WTC11 (cell line): ENCODE measurements around the gene PIGZ.

Source experiments
- CREB1 ChIP-seq: sonication (generic); formaldehyde crosslinking; IDR thresholded peaks from 2 replicates; pipeline ENCODE4 v1.8.0; 2023; ENCODE audit warnings: mild to moderate bottlenecking, missing genetic modification reagents
- CTCF ChIP-seq: fragments of 200-600 bp; IDR thresholded peaks from 2 replicates; pipeline ENCODE4 v1.8.0; 2022; ENCODE audit warnings: antibody characterized with exemption
- E2F1 ChIP-seq: sonication (generic); formaldehyde crosslinking; IDR thresholded peaks from 2 replicates; pipeline ENCODE4 v1.8.0; 2022; ENCODE audit warnings: mild to moderate bottlenecking, missing genetic modification reagents
- ELF4 ChIP-seq: sonication (generic); formaldehyde crosslinking; IDR thresholded peaks from 2 replicates; pipeline ENCODE4 v1.8.1; 2022; ENCODE audit warnings: low read depth, mild to moderate bottlenecking, moderate library complexity, missing genetic modification reagents
- ESRRA ChIP-seq: sonication (generic); formaldehyde crosslinking; IDR thresholded peaks from 2 replicates; pipeline ENCODE4 v1.8.1; 2022; ENCODE audit warnings: mild to moderate bottlenecking, missing genetic modification reagents, borderline replicate concordance
- FOXJ3 ChIP-seq: sonication (generic); formaldehyde crosslinking; IDR thresholded peaks from 2 replicates; pipeline ENCODE4 v1.9.0; 2021; ENCODE audit warnings: missing genetic modification reagents, mild to moderate bottlenecking, borderline replicate concordance
- JUN ChIP-seq: sonication (generic); formaldehyde crosslinking; IDR thresholded peaks from 2 replicates; pipeline ENCODE4 v1.8.0; 2023; ENCODE audit warnings: mild to moderate bottlenecking, missing genetic modification reagents
- MAX ChIP-seq: sonication (generic); formaldehyde crosslinking; IDR thresholded peaks from 2 replicates; pipeline ENCODE4 v1.8.0; 2022; ENCODE audit warnings: mild to moderate bottlenecking, missing genetic modification reagents
- NFE2L1 ChIP-seq: sonication (generic); formaldehyde crosslinking; IDR thresholded peaks from 2 replicates; pipeline ENCODE4 v1.8.1; 2023; ENCODE audit warnings: missing genetic modification reagents
- TCF7 ChIP-seq: sonication (generic); formaldehyde crosslinking; IDR thresholded peaks from 2 replicates; pipeline ENCODE4 v1.8.0; 2022; ENCODE audit warnings: mild to moderate bottlenecking, low read depth, missing genetic modification reagents, moderate library complexity
- TEAD1 ChIP-seq: sonication (generic); formaldehyde crosslinking; IDR thresholded peaks from 2 replicates; pipeline ENCODE4 v1.8.0; 2022; ENCODE audit warnings: mild to moderate bottlenecking, missing genetic modification reagents
- USF1 ChIP-seq: sonication (generic); formaldehyde crosslinking; IDR thresholded peaks from 2 replicates; pipeline ENCODE4 v1.8.0; 2022; ENCODE audit warnings: mild to moderate bottlenecking, missing genetic modification reagents
- ZNF263 ChIP-seq: sonication (generic); formaldehyde crosslinking; IDR thresholded peaks from 2 replicates; pipeline ENCODE4 v1.8.1; 2022; ENCODE audit warnings: low read depth, mild to moderate bottlenecking, moderate library complexity, missing genetic modification reagents

DNA sequence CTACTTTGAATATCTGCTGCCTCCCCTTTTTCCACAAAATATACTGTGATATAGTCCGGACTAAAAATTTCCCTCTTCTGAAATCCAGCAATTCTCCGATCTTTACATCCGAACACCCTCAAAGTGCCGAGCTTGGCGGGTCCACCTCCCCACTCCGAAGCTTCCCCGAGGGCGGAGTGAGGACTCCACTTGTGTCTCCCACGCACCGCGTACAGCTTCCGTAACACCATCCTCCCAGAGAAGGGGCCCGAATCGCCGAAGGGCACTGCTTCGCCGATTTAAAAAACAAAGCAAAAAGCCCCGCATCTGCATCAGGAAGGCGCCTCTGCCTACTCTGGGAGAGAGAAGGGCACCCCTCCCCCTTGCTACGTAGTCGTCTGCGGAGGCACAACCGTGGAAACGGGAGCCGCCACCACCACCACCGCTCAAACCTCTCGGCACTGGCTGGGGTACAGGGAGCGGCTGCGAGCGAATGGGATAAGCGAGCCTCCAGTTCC is 26.9 kb downstream of the PIGZ start:
- TF ChIP-seq CTCF (no peak), TCF7 (no peak), ELF4 (CRISPR knock-in tag) (no peak), E2F1 (CRISPR knock-in tag) (no peak), FOXJ3 (no peak), ESRRA (CRISPR knock-in tag) (no peak), NFE2L1 (CRISPR knock-in tag) (no peak), ZNF263 (CRISPR knock-in tag) (no peak), USF1 (no peak), TEAD1 (no peak), CREB1 (no peak), JUN (CRISPR knock-in tag) (no peak), MAX (CRISPR knock-in tag) (no peak)
